ENCODE data around the gene KIF21B. TPM values are rescaled to one million over a fixed set of nuclear protein-coding genes. Genes with fewer than 3 reads are reported as not detected.

Gene KIF21B
- total and polyA plus RNA-seq, 2 donors: 7.3 to 8.2 TPM

GRCh38 chr1:200960236-200960947, 63.1 kb downstream of the KIF21B start:
- Histone ChIP-seq H3K36me3 (ENCODE audit: control insufficient read depth in 2 of 2, insufficient read depth in 2 of 2, low read length in 1 of 2) (no peaks in the 10 kb centered on the region), H3K27me3 (ENCODE audit: control insufficient read depth in 2 of 2, insufficient read depth in 1 of 2, low read length in 1 of 2) (no peaks in the 10 kb centered on the region), H3K27ac (ENCODE audit: low read depth in 1 of 2, low read length in 1 of 2) (no peak overlapping the region), H3K4me3 (ENCODE audit: low read length in 2 of 2) (no peak overlapping the region), H3K4me1 (ENCODE audit: control insufficient read depth in 2 of 2, insufficient read depth in 2 of 2, low read length in 2 of 2) (no peaks in the 10 kb centered on the region), H3K9me3 (ENCODE audit: control insufficient read depth in 2 of 2, insufficient read depth in 1 of 2, low read length in 1 of 2) (no peaks in the 10 kb centered on the region)
- WGBS: 85% methylated on average over 9 of the region's 9 CpGs
- no peak for DNase-seq (ENCODE audit: low read depth in 6 of 9, low spot score in 9 of 9)

GRCh38 chr1:200959411-200959921, 64.0 kb downstream of the KIF21B start:
- 88% methylated on average over 15 of the region's 15 CpGs for WGBS
- H3K4me1 ChIP-seq (ENCODE audit: control insufficient read depth in 2 of 2, insufficient read depth in 2 of 2, low read length in 2 of 2): no peaks in the 10 kb centered on the region
- no peaks in the 10 kb centered on the region for H3K27me3 ChIP-seq (ENCODE audit: control insufficient read depth in 2 of 2, insufficient read depth in 1 of 2, low read length in 1 of 2)
- no peak overlapping the region for H3K4me3 ChIP-seq (ENCODE audit: low read length in 2 of 2)
- DNase-seq (ENCODE audit: low read depth in 6 of 9, low spot score in 9 of 9): no peak
- no peaks in the 10 kb centered on the region for H3K36me3 ChIP-seq (ENCODE audit: control insufficient read depth in 2 of 2, insufficient read depth in 2 of 2, low read length in 1 of 2)
- H3K9me3 ChIP-seq (ENCODE audit: control insufficient read depth in 2 of 2, insufficient read depth in 1 of 2, low read length in 1 of 2): no peaks in the 10 kb centered on the region
- no peak overlapping the region for H3K27ac ChIP-seq (ENCODE audit: low read depth in 1 of 2, low read length in 1 of 2)

- H3K27me3 ChIP-seq (ENCODE audit: control insufficient read depth in 2 of 2, insufficient read depth in 1 of 2, low read length in 1 of 2): no peaks in the 10 kb centered on the region
- no peaks in the 10 kb centered on the region for H3K9me3 ChIP-seq (ENCODE audit: control insufficient read depth in 2 of 2, insufficient read depth in 1 of 2, low read length in 1 of 2)
- no peaks in the 10 kb centered on the region for H3K36me3 ChIP-seq (ENCODE audit: control insufficient read depth in 2 of 2, insufficient read depth in 2 of 2, low read length in 1 of 2)
- H3K27ac ChIP-seq (ENCODE audit: low read depth in 1 of 2, low read length in 1 of 2): no peak overlapping the region
- no peak for DNase-seq (ENCODE audit: low read depth in 6 of 9, low spot score in 9 of 9)
- H3K4me1 ChIP-seq (ENCODE audit: control insufficient read depth in 2 of 2, insufficient read depth in 2 of 2, low read length in 2 of 2): no peaks in the 10 kb centered on the region
- H3K4me3 ChIP-seq (ENCODE audit: low read length in 2 of 2): no peak overlapping the region
- 98% methylated on average over 11 of the region's 11 CpGs for WGBS
These were observed 64.9 kb downstream of the KIF21B start for GRCh38 chr1:200958597-200958996.

- H3K4me1 ChIP-seq (ENCODE audit: control insufficient read depth in 2 of 2, insufficient read depth in 2 of 2, low read length in 2 of 2): no peaks in the 10 kb centered on the region
- H3K36me3 ChIP-seq (ENCODE audit: control insufficient read depth in 2 of 2, insufficient read depth in 2 of 2, low read length in 1 of 2): no peaks in the 10 kb centered on the region
- H3K27ac ChIP-seq (ENCODE audit: low read depth in 1 of 2, low read length in 1 of 2): no peak overlapping the region
- 95% methylated on average over 3 of the region's 3 CpGs for WGBS
- DNase-seq (ENCODE audit: low read depth in 6 of 9, low spot score in 9 of 9): no peak
- H3K4me3 ChIP-seq (ENCODE audit: low read length in 2 of 2): no peak overlapping the region
- no peaks in the 10 kb centered on the region for H3K27me3 ChIP-seq (ENCODE audit: control insufficient read depth in 2 of 2, insufficient read depth in 1 of 2, low read length in 1 of 2)
- H3K9me3 ChIP-seq (ENCODE audit: control insufficient read depth in 2 of 2, insufficient read depth in 1 of 2, low read length in 1 of 2): no peaks in the 10 kb centered on the region
These were observed 69.1 kb downstream of the KIF21B start for GRCh38 chr1:200954434-200954833.

DNA sequence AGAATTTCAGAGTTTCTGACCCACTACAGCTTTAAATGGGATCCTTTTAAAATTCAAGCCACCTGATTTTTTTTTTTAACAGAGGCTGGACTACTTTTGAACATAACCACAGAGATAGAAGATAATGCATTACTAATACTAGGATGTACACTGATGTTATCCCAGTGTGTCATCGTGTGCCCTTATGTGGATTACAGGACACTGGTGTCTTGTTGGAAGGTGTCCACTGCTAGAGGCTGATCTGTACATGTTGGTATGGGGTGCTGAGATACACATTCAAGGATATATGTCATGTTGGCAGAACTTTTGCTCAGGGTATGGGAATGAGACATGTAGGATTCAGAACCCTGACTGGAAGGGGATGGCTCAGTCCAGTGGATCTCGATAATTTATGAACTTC, 72.5 kb downstream of the KIF21B start:
- Histone ChIP-seq H3K27ac (ENCODE audit: low read depth in 1 of 2, low read length in 1 of 2) (no peak overlapping the region), H3K4me1 (ENCODE audit: control insufficient read depth in 2 of 2, insufficient read depth in 2 of 2, low read length in 2 of 2) (no peaks in the 10 kb centered on the region), H3K36me3 (ENCODE audit: control insufficient read depth in 2 of 2, insufficient read depth in 2 of 2, low read length in 1 of 2) (no peaks in the 10 kb centered on the region), H3K4me3 (ENCODE audit: low read length in 2 of 2) (no peak overlapping the region), H3K27me3 (ENCODE audit: control insufficient read depth in 2 of 2, insufficient read depth in 1 of 2, low read length in 1 of 2) (no peaks in the 10 kb centered on the region), H3K9me3 (ENCODE audit: control insufficient read depth in 2 of 2, insufficient read depth in 1 of 2, low read length in 1 of 2) (peaks cover 1 to 3% of the 10 kb centered on the region in 2 donors)
- 97% methylated on average over 2 of the region's 2 CpGs for WGBS
- no peak for DNase-seq (ENCODE audit: low read depth in 6 of 9, low spot score in 9 of 9)

DNA sequence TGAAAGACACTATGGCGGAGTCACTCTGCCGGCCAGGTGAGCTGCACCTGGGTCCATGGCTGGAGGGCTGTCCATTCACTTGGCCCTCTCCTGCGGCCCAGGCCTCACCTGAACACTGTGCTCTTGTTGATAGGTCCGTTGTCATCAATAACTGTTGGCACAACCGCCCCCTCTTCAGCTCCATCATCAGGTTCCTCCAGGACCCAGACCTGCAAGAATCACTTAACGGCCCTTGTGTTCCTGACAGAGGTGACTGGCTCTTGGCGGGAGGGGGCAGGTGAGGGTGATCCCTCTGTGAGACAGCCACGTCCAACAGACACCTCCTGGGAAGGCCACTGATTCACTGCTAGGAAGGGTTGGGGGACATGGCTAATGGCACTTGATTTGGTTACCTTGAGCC, 73.9 kb downstream of the KIF21B start:
- Histone ChIP-seq H3K36me3 (ENCODE audit: control insufficient read depth in 2 of 2, insufficient read depth in 2 of 2, low read length in 1 of 2) (no peaks in the 10 kb centered on the region), H3K9me3 (ENCODE audit: control insufficient read depth in 2 of 2, insufficient read depth in 1 of 2, low read length in 1 of 2) (peaks cover 1 to 3% of the 10 kb centered on the region in 2 donors), H3K27ac (ENCODE audit: low read depth in 1 of 2, low read length in 1 of 2) (no peak overlapping the region), H3K27me3 (ENCODE audit: control insufficient read depth in 2 of 2, insufficient read depth in 1 of 2, low read length in 1 of 2) (no peaks in the 10 kb centered on the region), H3K4me1 (ENCODE audit: control insufficient read depth in 2 of 2, insufficient read depth in 2 of 2, low read length in 2 of 2) (no peaks in the 10 kb centered on the region), H3K4me3 (ENCODE audit: low read length in 2 of 2) (no peak overlapping the region)
- 97% methylated on average over 8 of the region's 8 CpGs for WGBS
- DNase-seq (ENCODE audit: low read depth in 6 of 9, low spot score in 9 of 9): no peak

DNA sequence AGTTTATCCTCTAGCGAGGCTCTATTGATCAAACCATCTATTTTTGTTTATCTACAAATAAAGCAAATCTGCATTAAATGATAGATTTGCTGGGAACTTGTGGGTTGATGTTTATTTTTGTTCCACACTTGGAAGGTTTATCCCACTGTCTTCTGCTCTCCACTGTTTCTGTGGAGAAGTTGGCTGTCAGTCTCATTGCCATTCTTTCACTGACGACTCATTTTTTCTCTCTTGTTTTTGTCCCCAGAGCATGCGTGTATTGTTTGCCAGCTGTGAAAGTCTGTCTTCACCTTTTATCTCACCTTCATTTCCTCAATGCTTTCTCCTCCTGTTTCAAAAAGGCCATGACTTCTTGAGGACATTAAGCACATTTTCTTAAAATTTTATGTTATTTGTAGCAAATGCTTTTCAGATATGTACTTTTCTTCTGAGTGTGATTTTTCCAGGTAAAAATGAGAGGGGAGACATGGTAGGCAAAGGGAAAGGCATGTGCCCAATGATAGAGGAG, 76.4 kb downstream of the KIF21B start:
- H3K36me3 ChIP-seq (ENCODE audit: control insufficient read depth in 2 of 2, insufficient read depth in 2 of 2, low read length in 1 of 2): no peaks in the 10 kb centered on the region
- H3K27ac ChIP-seq (ENCODE audit: low read depth in 1 of 2, low read length in 1 of 2): no peak overlapping the region
- no peak overlapping the region for H3K4me3 ChIP-seq (ENCODE audit: low read length in 2 of 2)
- DNase-seq (ENCODE audit: low read depth in 6 of 9, low spot score in 9 of 9): no peak
- H3K27me3 ChIP-seq (ENCODE audit: control insufficient read depth in 2 of 2, insufficient read depth in 1 of 2, low read length in 1 of 2): no peaks in the 10 kb centered on the region
- peaks cover 1 to 3% of the 10 kb centered on the region in 2 donors for H3K9me3 ChIP-seq (ENCODE audit: control insufficient read depth in 2 of 2, insufficient read depth in 1 of 2, low read length in 1 of 2)
- no peaks in the 10 kb centered on the region for H3K4me1 ChIP-seq (ENCODE audit: control insufficient read depth in 2 of 2, insufficient read depth in 2 of 2, low read length in 2 of 2)
- WGBS: 95% methylated on average over 3 of the region's 3 CpGs

GRCh38 chr1:200945111-200945510, 78.4 kb downstream of the KIF21B start:
- H3K4me1 ChIP-seq (ENCODE audit: control insufficient read depth in 2 of 2, insufficient read depth in 2 of 2, low read length in 2 of 2): no peaks in the 10 kb centered on the region
- no peak overlapping the region for H3K27ac ChIP-seq (ENCODE audit: low read depth in 1 of 2, low read length in 1 of 2)
- peaks cover 1 to 3% of the 10 kb centered on the region in 2 donors for H3K9me3 ChIP-seq (ENCODE audit: control insufficient read depth in 2 of 2, insufficient read depth in 1 of 2, low read length in 1 of 2)
- DNase-seq (ENCODE audit: low read depth in 6 of 9, low spot score in 9 of 9): no peak
- no peaks in the 10 kb centered on the region for H3K27me3 ChIP-seq (ENCODE audit: control insufficient read depth in 2 of 2, insufficient read depth in 1 of 2, low read length in 1 of 2)
- no peak overlapping the region for H3K4me3 ChIP-seq (ENCODE audit: low read length in 2 of 2)
- H3K36me3 ChIP-seq (ENCODE audit: control insufficient read depth in 2 of 2, insufficient read depth in 2 of 2, low read length in 1 of 2): no peaks in the 10 kb centered on the region
- 92% methylated on average over 3 of the region's 3 CpGs for WGBS

DNA sequence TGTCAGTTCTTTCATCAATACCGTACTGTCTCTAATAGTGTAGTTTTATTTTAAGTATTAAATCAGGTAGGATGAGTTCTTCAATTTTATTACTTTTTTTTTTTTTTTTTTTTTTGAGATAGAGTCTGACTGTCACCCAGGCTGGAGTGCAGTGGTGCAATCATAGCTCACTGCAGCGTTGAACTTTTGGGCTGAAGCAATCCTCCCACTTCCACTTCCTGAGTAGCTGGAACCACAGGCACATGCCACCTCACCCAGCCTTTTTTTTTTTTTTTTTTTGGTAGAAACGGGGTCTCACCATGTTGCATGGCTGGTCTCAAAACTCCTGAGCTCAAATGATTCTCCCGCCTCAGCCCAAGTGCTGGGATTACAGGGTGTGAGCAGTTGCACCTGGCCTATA, 84.6 kb downstream of the KIF21B start:
- no peaks in the 10 kb centered on the region for H3K27me3 ChIP-seq (ENCODE audit: control insufficient read depth in 2 of 2, insufficient read depth in 1 of 2, low read length in 1 of 2)
- no peaks in the 10 kb centered on the region for H3K4me1 ChIP-seq (ENCODE audit: control insufficient read depth in 2 of 2, insufficient read depth in 2 of 2, low read length in 2 of 2)
- DNase-seq (ENCODE audit: low read depth in 6 of 9, low spot score in 9 of 9): peak in 3 of 9 donors; percentile 8 to 44 (median 15)

More for the DNA sequence above, 84.6 kb downstream of the KIF21B start:
- Histone ChIP-seq H3K4me3 (ENCODE audit: low read length in 2 of 2) (no peak overlapping the region), H3K27ac (ENCODE audit: low read depth in 1 of 2, low read length in 1 of 2) (no peak overlapping the region), H3K36me3 (ENCODE audit: control insufficient read depth in 2 of 2, insufficient read depth in 2 of 2, low read length in 1 of 2) (no peaks in the 10 kb centered on the region), H3K9me3 (ENCODE audit: control insufficient read depth in 2 of 2, insufficient read depth in 1 of 2, low read length in 1 of 2) (no peaks in the 10 kb centered on the region)
- WGBS: 51% methylated on average over 4 of the region's 4 CpGs
